Thyroid gland (tissue), 4 donors: ENCODE results near the gene SETD1B. TPM values are rescaled to one million over a fixed set of nuclear protein-coding genes. Genes with fewer than 3 reads are reported as not detected.

Experiments
- DNase-seq, 2 donors: peaks; one replicate each; pipeline ENCODE4 v3.0.0-alpha.2; 2019
- H3K27ac ChIP-seq, 3 donors: fragments of 200-600 bp; sonication (generic); 1 replicate in 2 of 3; 2 replicates in 1 of 3; pipeline ENCODE4 v1.5.1; 2016 to 2019; ENCODE audit warnings: mild to moderate bottlenecking in 1 of 3, moderate library complexity in 1 of 3
- H3K27me3 ChIP-seq: fragments of 200-600 bp; sonication (generic); one replicate; pipeline ENCODE4 v1.5.1; 2019
- H3K36me3 ChIP-seq, 2 donors: fragments of 200-600 bp; sonication (generic); one replicate each; pipeline ENCODE4 v1.5.1; 2016 to 2019
- H3K4me1 ChIP-seq, 2 donors: fragments of 200-600 bp; sonication (generic); one replicate each; pipeline ENCODE4 v1.5.1; 2017 to 2019
- H3K4me3 ChIP-seq, 3 donors: fragments of 200-600 bp; sonication (generic); replicated peaks in 1 of 3; 1 replicate in 2 of 3; 2 replicates in 1 of 3; pipeline ENCODE4 v1.5.1; 2016; ENCODE audit warnings: mild to moderate bottlenecking in 1 of 3
- H3K9me3 ChIP-seq: fragments of 200-600 bp; sonication (generic); one replicate; pipeline ENCODE4 v1.5.1; 2017
- CTCF ChIP-seq, 6 experiments: fragments of 200-600 bp in 3 of 6; fragments of 450-650 bp in 3 of 6; sonication (generic) in 3 of 6; IDR thresholded peaks; one replicate each; pipeline ENCODE4 v1.5.1; 2016 to 2019; ENCODE audit warnings: antibody characterized with exemption in 6 of 6, mild to moderate bottlenecking in 2 of 6, inconsistent platforms in 1 of 6, moderate library complexity in 1 of 6
- POLR2A ChIP-seq, 2 donors: fragments of 450-650 bp; IDR thresholded peaks; one replicate each; pipeline ENCODE4 v1.6.1; 2017; ENCODE audit warnings: antibody characterized with exemption in 2 of 2, mild to moderate bottlenecking in 2 of 2, moderate library complexity in 1 of 2
- WGBS, 2 donors: methylation state at CpG; one replicate each; pipeline ENCODE4 v1.1.5; 2017; 5-methylcytosine and 5-hydroxymethylcytosine counted together
- intact Hi-C: fragments of 100-400 bp; cut with DNase I; formaldehyde crosslinking; loops from one replicate; pipeline ENCODE4 v1.15.1; 2023
- total RNA-seq, 4 donors: library from RNA; depleted of rRNA; stranded (reverse); fragments of >200 nt; gene quantifications; one replicate each; pipeline ENCODE4 v1.2.3, GENCODE V29; 2016

SETD1B gene
- total RNA-seq, 4 donors from 2014 or later: 7.3 to 16.5 (median 11.7) TPM

DNA sequence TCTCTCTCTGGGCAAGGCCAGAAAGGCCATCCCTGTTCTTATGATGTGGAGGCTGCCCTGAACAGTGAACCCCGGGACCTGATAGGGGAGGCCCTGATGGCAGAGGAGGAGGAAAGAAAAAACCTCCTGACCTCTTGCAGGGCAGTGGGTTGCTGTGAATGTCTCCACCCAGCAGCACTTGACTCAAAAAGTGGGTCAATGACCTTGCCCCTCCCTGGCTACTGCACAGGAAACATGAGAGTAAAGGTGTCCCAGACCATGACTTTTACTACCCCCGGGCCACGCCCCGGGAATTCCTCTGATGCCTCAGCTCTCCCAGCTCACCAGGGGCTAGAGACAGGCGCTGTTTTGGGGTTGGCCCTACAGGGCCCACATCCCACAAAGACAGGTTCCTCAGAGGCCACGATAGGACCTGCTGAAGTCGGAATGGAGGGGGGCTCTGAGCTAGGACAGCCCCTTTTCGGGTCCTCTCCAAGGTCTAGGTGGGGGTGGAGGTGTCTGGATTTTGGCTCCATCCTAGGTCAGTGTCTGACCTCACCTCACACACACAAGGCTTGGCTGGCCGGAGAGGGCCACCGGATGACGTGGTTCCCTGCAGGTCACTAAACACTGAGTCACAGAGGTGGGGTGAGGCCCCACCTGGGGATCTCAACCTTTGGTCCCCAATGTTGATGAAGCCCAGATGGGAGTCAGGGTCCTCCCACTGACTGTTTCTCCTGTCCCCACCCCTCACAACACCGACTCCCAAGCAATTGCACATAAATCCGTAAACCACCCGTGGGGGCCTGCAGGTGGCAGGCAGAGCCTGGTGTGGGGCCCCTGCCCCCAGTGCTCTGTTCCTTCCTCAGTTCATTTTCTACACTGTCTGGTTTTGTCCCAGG lies 11.9 kb upstream of the SETD1B start:
- no peak overlapping the region for H3K4me3 ChIP-seq

DNA sequence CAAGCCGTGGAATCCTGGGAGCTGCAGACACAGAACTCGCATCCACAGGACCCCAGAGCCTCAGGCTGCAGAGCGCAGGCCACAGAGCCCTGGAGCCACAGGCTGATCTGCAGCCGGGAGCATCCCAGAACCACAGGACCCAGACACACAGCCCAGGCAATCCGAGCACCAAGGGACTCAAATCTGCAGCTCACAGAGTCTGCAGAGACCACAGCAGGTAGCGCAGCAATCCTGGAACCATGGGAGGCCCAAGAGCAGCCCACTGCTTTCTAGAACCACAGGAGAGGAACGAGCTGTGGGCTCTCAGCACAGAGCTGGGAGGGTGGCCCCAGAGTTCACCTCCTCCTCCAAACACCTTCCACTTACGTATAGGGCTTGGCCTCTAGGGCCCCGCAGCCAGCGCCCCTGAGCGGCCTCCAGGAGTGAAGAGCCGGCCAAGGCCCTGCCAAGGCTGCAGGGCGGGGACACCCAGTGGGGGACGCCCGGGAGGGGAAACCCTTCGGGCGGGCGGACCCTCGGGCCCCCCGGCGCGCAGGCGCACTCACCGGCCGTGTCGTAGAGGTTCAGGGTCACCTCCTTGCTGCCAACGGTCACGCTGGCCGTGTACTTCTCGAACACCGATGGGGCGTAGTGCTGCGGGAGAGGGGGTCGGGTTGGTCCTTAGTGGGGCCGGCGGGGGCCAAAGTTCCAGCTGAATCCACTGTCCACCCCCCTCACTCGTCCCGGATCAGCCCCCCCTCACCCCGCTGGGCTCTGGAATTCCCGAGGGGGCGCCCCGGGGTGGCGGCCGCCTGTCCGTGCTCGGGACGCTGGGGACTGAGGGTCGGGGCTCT lies 11.0 kb upstream of the SETD1B start:
- H3K36me3 ChIP-seq: no peaks in the 10 kb centered on the region
- H3K4me1 ChIP-seq: peaks cover 50 to 66% of the 10 kb centered on the region in 2 donors
- H3K4me3 ChIP-seq: peak overlapping the region; percentile 3 to 33 (median 32)
- intact Hi-C loops: loop anchor here (5.0 kb wide), 1 partner anchor 96 kb away; no protein-coding TSS in a partner anchor
- 42 to 51% methylated on average over 12 to 13 of the region's 48 CpGs for WGBS, 2 donors
- H3K9me3 ChIP-seq: no peaks in the 10 kb centered on the region
- no peaks in the 10 kb centered on the region for H3K27me3 ChIP-seq
- H3K27ac ChIP-seq: peak overlapping the region; percentile 97 to 100 (median 100)
- TF ChIP-seq CTCF (IDR thresholded peaks at IDR 0.05): peak in 1 of 6 experiments; percentile 7
- TF ChIP-seq POLR2A (IDR thresholded peaks at IDR 0.05): no peak
- peak; percentile 83 to 84 for DNase-seq

More for the DNA sequence above, 11.9 kb upstream of the SETD1B start:
- 60 to 70% methylated on average over 8 to 13 of the region's 14 CpGs for WGBS, 2 donors
- intact Hi-C loops: loop anchor here (5.0 kb wide), 1 partner anchor 95 kb away; no protein-coding TSS in a partner anchor
- Histone ChIP-seq H3K36me3 (no peaks in the 10 kb centered on the region), H3K9me3 (no peaks in the 10 kb centered on the region), H3K27me3 (no peaks in the 10 kb centered on the region), H3K27ac (peak overlapping the region; percentile 9 to 100 (median 100)), H3K4me1 (peaks cover 50 to 67% of the 10 kb centered on the region in 2 donors)
- no peak for TF ChIP-seq POLR2A (IDR thresholded peaks at IDR 0.05)
- no peak for TF ChIP-seq CTCF (IDR thresholded peaks at IDR 0.05)
- peak; percentile 58 to 65 for DNase-seq

DNA sequence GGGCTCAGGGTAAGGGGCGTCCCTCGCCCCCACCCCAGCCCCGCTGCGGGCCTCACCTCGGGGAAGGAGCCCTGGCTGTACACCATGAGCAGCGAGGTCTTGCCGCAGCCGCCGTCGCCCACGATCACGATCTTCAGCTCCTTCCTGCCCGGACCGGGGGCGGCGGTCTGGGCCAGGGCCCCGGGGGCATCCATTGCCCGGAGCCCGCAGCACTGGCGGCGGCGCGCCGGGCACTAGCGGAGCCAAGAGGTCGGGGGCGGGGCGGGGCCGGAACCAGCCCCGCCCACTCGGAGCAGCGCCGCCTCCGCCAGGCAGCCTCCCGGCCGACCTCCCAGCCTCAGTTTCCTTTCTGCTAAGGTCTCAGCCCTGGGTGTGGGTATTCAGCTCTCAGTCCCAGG lies 10.4 kb upstream of the SETD1B start, which contains the start of gene RHOF:
RHOF (minus strand) TSS at position 249 of the 398 bp plus-strand sequence; CDS start at position 194, 55 bp downstream.
- H3K27ac ChIP-seq: peak within 1 kb of the TSS; percentile 97 to 100 (median 100)
- peak; percentile 53 to 57 for DNase-seq
- intact Hi-C loops: loop anchor here (5.0 kb wide), 1 partner anchor 96 kb away; no protein-coding TSS in a partner anchor
- TF ChIP-seq POLR2A (IDR thresholded peaks at IDR 0.05) (peak in 1 of 2 donors; percentile 70), CTCF (IDR thresholded peaks at IDR 0.05) (no peak)
- H3K9me3 ChIP-seq: no peaks in the 10 kb centered on the region
- H3K4me3 ChIP-seq: peak within 1 kb of the TSS; percentile 3 to 33 (median 32)
- H3K27me3 ChIP-seq: no peaks in the 10 kb centered on the region
- WGBS, 2 donors: 2% methylated on average over 13 of the region's 36 CpGs; no CpG with 5 or more reads in 1 of the 2 donors
- H3K4me1 ChIP-seq: peaks cover 56 to 73% of the 10 kb centered on the region in 2 donors
- no peaks in the 10 kb centered on the region for H3K36me3 ChIP-seq

GRCh38 chr12:121793838-121794533 lies 9.8 kb upstream of the SETD1B start:
- 0% methylated on average over 5 of the region's 59 CpGs; no CpG with 5 or more reads in 1 of the 2 donors for WGBS, 2 donors
- Histone ChIP-seq H3K4me1 (peaks cover 62 to 78% of the 10 kb centered on the region in 2 donors), H3K27me3 (no peaks in the 10 kb centered on the region), H3K36me3 (no peaks in the 10 kb centered on the region), H3K9me3 (no peaks in the 10 kb centered on the region), H3K27ac (peak overlapping the region; percentile 97 to 100 (median 100)), H3K4me3 (peak overlapping the region in 2 of 3 donors; percentile 3 to 32)
- peak; percentile 93 to 94 for DNase-seq
- intact Hi-C loops: loop anchor here (2.0 to 5.0 kb wide), 2 partner anchors 19 to 97 kb away; no protein-coding TSS in a partner anchor
- peak in 1 of 2 donors; percentile 28 for TF ChIP-seq POLR2A (IDR thresholded peaks at IDR 0.05)
- peak; percentile 98 to 100 (median 100) for TF ChIP-seq CTCF (IDR thresholded peaks at IDR 0.05)
